CD4-positive, alpha-beta T cell treated with Interleukin-21 for 1 hour (primary cell): ENCODE data around the gene PRR22.
"Not testable (repeated sequence)": the region's sequence is repeated elsewhere in the genome, so short reads cannot be mapped to it uniquely, and the experiment has no call there.

Experiments
- DNase-seq: peaks from one replicate; pipeline ENCODE4 v3.0.0-alpha.2; 2020

The PRR22 gene

GRCh38 chr19:5749505-5749904 is 35.0 kb downstream of the PRR22 start:
- DNase-seq = no peak

- DNase-seq = not testable (repeated sequence)
Observed at GRCh38 chr19:5748920-5749319, 35.6 kb downstream of the PRR22 start.

DNA sequence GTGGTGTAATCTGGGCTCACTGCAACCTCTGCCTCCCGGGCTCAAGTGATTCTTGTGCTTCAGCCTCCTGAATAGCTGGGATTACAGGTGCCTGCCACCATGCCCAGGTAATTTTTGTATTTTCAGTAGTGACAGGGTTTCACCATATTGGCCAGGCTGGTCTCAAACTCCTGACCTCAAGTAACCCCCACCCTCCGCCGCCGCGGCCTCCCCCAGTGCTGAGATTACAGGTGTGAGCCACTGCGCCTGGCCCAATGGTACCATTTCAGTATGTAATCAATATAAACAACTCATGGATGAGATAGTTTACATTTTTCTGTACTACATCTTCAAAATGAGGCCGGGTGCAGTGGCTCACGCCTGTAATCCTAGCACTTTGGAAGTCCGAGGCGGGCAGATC is 39.5 kb downstream of the PRR22 start:
- DNase-seq = not testable (repeated sequence)

GRCh38 chr19:5743630-5744029 is 40.9 kb downstream of the PRR22 start:
- no peak for DNase-seq

GRCh38 chr19:5742051-5742450 is 42.5 kb downstream of the PRR22 start:
- DNase-seq = no peak

- DNase-seq = no peak
Observed at GRCh38 chr19:5738423-5738822, 46.1 kb downstream of the PRR22 start.

- DNase-seq = not testable (repeated sequence)
Observed at GRCh38 chr19:5733172-5733571, 51.4 kb downstream of the PRR22 start.
